CD4-positive, alpha-beta T cell treated with Interleukin-1 beta for 1 hour (primary cell): ENCODE data around the gene RAB3D.
"Not testable (repeated sequence)": the region's sequence is repeated elsewhere in the genome, so short reads cannot be mapped to it uniquely, and the experiment has no call there.

Source experiments
- DNase-seq, 2 donors: peaks; one replicate each; pipeline ENCODE4 v3.0.0-alpha.2; 2020 to 2022

Gene RAB3D, protein sequence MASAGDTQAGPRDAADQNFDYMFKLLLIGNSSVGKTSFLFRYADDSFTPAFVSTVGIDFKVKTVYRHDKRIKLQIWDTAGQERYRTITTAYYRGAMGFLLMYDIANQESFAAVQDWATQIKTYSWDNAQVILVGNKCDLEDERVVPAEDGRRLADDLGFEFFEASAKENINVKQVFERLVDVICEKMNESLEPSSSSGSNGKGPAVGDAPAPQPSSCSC

DNA sequence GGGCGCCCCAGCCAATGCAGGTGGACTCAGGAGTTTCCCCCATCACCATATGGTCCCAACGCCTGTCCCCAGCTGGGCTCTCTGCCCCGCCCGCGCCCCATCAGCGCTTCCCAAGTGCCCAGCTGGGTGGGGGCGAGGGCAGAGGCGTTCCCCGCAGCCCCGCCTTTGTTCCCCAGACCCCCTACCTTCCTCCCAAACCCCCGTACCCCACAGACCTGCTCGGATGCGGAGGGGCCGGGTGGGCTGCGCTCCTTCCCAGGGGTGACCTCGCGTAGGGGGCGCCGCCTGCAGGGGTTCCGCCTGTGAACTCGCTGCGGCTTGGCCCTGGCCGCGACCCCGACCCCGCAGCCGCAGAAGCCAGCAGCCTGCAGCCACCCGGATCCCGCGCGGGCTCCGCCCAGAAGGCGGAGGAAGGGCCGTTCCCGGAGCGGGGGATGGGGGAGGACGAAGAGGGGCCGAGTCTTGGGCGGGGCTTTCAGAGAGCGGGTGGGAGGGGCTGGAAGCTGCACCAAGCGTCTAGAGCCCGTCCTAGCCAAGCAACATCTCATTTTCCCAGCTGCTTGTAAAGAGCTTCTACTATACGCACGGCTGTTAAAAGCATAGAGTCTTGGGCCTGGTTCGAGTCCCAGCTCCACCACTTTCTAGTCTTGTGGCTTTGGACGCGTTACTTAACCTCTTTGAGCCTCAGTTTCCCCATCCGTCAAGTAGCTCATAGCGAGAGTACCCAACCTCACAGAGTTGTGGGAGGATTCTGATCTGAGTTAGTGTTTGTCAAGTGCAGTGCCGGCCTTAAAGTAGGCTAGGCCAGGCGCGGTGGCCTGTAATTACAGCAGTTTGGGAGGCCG, at the start of gene RAB3D:
TSS of gene RAB3D (minus strand) at position 404 of the 845 bp plus-strand sequence. CDS start 2,258 bp downstream, outside the sequence.
- DNase-seq: peak; percentile 83 to 84

DNA sequence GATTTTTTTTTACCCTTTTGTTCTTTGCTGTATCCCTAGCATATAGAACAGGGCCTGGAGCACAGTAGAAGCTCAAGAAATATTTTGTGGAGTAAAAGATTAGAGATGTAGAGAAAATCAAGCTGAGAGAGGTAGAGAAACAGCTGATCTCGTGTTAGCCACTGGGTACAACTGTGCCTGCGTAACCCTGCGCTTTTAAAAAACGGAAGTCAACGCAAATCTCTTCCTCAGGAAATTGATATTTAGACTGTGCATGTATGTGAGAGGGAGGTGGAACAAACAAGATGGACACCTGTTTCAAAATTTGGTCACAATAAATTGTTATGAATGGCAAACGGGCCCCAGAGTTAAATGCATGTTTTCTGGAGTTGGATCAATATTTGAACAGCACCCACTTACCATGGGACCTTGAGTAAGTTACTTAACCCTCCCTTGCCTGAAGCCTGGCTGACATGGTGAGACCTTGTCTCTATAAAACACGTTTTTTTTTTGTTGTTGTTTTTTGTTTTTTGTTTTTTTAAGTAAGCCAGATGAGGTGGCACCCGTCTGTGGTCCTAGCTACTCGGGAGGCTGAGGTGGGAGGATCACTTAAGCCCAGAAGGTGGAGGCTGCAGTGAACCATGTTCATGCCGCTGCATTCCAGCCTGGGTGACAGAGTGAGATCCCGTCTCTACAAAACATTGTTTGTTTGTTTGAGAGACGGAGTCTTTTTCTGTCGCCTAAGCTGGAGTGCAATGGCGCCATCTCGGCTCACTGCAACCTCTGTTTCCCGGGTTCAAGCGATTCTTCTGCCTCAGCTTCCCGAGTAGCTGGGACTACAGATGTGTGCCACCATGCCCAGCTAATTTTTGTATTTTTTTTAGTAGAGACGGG, 47.9 kb upstream of the RAB3D start:
- peak; percentile 12 to 26 for DNase-seq

DNA sequence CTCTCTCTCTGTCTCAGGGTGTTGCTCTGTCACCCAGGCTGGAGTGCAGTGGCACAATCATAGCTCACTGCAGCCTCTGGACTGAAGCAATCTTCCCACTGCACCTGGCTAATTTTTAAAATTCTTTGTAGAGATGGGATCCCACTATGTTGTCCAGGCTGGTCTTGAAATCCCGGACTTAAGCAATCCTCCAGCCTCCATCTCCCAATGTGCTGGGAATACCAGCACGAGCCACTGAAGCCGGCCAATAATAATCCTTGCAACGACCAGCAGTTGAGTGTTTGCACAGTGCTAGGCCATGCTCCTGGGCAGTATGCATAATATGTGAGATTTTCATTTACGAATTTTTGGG, 45.3 kb upstream of the RAB3D start:
- no peak for DNase-seq

DNA sequence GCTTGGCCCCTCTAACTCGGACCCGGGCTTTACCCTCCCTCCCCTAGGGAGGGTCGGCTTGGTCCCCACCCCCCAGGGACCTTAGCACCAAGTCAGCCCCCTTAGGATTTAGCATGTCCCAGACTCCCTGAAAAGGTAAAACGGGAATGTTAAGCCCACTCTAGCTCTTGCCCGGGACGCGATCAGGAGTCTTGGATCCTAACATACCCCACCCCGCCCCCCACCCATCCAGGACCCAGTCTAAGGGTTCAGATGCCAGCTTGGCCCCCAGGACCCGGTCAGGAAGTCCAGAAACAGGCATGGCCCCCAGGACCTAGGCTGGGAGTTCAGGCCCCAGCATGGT, 44.2 kb upstream of the RAB3D start:
- DNase-seq: no peak

DNA sequence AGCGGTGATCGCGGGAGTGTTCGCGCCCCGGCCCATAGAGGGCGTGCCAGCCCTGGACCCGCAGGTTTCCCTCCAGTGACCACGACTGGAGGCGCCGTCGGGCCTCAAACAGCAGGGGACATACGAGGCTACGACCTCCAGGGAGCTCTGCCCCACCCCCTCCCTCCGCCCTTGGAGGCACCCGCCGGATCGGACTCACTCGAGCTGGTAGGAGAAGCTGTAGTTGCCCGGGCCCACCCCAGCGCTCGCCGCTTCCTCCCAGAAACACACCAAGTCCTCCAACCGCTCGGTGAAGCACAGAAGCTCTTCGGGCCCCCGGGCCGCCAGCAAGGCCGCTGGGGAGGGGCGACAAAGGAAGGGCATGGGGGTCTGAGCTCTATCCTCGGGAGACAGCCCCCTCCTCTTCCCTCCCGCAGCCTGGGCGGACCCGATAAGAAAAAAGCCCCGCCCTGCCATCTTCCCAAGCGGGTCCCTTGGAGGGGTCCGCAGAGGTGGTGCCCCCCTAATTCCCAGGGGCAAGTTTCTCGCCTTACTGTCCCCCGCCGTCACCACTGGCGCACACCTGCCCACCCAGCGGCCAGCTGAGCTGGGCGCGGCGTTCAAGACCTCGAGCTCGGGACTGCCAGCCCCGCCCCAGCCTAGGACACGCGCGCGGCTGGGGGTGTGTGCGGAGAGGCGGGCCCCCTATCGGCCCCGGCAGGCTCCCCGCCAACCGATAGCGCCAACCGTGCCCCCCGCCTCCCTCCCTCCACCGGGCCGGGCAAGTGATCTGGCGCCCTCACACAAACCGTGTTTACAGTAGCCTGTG, 43.6 kb upstream of the RAB3D start:
- DNase-seq: peak; percentile 48 to 66

DNA sequence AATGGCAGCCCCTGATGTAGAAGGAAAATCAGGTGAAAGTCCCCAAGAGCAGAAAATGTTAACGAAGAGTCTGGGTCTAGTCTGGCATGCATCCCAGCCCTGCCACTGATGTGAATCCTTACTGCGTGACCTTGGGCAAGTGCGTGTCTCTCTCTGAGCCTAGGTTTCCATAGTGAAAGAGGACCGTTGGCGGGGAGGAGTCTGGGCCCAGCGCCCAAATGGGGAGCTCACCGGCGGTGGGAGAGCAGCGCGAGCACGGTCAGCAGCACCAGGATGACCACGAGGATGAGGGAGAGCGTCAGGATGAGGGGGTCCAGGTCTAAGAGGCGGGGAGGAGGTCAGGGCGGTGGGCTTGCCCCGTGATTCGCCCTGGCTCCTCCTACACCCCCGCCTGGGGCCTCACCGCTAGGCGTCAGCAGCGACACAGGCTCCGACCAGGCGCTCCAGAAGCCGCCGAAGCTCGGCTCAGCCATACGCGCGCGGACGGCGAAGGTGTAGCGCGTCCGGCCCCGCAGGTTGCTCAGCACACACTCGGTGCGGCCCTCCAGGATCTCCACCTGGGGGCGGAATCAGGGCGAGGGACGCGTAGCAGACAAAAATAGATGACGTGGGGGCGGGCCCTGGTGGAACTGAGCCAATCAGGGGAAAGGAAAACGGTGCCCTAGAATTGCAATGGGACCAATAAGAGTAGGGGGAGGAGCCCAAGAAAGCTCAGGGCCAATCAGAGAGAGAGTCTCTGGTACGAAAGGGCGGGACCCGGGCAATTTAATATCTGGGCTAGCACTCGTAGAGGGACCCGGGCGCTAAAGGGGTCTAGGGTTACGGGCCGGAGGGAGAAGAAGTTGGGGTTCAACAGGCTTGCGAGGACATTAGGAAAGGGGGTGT, 41.4 kb upstream of the RAB3D start:
- peak; percentile 99 for DNase-seq

DNA sequence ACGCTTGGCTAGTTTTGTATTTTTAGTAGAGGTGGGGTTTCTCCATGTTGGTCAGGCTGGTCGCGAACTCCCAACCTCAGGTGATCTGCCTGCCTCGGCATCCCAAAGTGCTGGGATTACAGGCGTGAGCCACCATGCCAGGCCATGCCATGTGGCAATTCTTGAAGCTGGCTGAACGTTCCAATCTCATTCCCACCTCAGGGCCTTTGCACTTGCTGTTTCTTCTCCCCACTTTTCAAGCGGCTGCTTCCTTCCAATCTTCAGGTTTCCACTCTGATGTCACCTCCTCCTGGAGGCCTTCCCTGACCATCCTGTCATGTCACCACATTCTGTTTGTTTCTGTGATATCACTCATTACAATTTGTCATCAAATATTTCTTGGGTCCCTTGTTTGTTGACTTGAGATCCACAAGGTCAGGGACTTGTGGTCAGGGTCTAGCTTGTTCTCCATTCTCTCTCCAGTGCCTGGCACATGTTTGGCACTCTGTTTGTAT, 40.4 kb upstream of the RAB3D start:
- no peak for DNase-seq

DNA sequence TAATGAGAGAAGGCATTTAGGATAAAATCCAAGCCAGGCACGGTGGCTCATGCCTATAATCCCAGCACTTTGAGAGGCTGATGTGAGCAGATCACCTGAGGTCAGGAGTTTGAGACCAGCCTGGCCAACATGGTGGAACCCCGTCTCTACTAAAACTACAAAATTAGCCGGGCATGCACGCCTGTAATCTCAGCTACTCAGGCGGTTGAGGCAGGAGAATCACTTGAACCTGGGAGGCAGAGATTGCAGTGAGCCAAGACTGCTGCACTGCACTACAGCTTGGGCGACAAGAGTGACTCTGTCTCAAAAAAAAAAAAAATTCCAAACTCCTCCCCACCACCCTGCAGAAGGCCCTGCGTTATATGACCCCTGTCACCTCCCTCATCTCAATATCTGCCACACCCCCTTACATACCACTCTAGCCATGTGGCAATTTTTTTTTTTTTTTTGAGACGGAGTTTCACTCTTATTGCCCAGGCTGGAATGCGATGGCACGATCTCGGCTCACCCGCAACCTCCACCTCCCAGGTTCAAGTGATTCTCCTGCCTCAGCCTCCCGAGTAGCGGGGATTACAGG, 39.9 kb upstream of the RAB3D start:
- DNase-seq: not testable (repeated sequence)

DNA sequence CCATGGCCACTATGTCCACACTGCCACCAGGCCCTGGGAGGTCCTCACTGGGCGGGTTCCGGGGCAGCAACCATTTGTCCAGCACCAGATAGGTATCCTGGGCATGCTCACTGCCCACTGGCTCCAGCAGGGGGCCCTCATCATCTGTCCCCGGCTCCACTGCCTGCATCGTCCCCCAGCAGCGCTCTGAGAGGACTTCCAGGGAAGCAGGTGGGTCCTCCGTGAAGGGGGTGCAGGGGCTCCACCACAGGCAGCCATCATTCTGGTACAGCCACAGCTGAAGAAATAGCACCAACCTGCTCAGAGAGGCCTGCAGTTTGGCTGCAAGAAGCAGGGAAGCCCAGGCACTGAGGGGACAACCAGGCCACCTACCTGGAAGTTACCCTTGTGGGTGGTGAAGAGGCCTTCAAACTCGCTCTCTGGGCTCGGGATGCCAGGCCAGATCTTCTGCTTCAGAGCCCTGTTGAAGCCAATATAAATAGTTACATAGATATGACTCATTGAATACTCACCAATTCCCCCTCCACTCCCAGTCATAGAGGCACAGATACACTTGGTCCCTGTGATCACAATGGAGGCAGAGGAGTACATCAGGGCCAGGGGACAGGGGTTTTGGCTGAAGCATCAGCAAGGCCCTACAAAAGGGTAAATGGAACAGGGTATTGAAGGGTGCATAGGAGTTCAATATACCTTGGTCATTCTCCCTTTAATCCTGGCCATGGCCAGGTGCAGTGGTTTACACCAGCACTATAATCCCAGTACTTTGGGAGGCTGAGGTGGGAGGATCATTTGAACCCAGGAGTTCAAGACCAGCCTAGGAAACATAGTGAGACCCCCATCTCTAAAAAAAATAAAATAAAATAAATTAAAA, 39.1 kb upstream of the RAB3D start:
- DNase-seq: peak in 1 of 2 donors; percentile 29

DNA sequence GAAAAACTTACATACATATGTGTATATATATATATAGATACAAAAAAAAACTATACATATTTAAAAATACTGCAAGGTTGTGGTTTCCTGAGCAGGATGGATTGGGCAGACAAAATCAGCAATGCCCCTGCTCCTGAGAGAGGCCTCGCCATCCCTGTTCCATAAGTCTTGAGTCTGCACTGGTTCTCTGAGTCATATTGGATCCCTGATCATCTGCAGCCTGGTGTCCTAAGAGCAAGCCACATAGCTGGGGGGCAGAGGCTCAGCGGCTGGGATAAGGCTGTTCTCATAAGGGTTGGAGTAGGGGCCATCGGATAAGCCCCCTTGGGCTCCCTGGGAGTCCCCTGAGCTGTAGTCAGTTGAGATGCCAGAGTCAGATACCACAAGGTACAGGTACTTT, 38.3 kb upstream of the RAB3D start:
- DNase-seq: no peak

DNA sequence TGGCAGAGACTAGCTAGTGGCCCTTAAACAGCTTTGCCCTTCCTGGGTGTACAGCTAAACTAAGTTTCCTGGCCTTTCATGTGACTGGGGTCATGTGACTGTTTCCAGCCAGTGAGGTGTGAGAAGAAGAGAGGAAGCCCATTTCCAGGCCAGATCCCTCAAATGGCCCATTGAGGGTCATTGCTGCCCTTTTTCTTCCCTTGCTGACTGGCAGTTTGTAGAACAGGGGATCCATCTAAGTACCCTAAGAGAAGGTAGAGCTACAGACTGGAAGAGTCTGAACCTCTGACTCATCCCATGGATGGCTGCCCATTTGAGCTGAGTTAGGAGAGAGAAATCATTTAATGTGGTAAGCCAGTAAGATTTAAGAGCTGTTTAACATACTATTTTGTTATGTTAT, 37.8 kb upstream of the RAB3D start:
- DNase-seq: no peak

DNA sequence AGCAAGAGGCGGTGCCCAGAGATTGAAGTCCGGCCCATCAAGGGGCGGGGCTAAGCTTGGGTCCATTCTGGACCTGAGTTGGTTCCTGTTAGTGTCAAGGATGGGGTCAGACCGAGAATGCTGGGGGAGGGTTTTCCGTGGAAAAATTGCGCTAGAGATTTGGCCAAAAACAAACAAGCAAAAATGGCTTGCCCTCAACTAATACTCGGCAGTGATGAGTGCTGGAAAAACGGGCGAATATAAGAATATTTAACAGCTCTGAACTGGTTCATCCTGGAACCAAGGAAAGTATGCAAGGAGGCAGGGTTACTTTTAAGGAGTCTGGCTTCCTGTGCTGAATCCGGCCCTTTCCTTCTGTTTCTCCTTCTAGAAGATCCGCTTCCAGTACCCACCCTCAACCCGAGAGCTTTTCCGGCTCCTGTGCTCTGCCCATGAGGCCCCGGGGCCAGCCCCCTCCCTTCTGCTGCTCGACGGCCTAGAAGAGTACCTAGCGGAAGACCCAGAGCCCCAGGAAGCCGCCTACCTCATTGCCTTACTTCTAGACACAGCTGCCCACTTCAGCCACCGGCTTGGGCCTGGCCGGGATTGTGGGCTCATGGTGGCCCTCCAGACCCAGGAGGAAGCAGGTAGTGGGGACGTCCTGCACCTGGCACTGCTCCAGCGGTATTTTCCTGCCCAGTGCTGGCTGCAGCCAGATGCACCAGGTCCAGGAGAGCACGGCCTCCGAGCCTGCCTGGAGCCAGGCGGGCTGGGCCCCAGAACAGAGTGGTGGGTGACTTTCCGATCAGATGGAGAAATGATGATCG, 35.9 kb upstream of the RAB3D start:
- peak; percentile 77 to 79 for DNase-seq

DNA sequence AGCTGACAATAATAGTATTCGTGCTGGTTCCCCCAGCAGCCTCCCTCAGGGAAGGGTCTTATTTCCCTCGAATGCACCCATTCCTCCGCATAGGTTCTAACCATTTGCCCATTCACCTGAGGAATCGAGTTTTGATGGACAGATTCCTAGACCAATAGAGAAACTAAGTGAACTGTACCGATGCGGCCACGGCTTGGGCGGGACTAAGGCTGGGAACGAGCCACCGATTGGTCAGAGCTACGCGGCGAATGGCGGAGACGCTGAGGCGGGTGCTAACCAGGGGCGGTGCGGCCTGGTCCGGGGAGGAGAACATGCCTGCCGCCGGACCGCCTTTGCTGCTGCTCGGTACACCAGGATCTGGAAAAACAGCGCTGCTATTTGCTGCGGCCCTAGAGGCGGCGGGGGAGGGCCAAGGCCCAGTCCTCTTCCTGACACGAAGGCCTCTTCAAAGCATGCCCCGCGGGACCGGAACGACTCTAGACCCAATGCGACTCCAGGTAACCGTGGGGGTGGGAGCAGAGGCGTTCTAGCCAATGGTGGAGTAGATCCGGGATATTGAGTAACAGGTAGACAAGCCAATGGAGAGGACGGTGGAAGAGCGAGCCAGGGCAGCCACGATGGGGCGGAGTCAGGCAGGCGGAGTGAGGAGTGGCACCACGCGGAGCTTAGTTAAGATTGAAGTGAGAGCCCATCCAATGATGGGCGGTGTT, 35.1 kb upstream of the RAB3D start, which contains the start of gene SWSAP1:
TSS of gene SWSAP1 (plus strand) at position 234 of the 710 bp plus-strand sequence. CDS start at position 249, 15 bp downstream.
- DNase-seq: peak; percentile 99

DNA sequence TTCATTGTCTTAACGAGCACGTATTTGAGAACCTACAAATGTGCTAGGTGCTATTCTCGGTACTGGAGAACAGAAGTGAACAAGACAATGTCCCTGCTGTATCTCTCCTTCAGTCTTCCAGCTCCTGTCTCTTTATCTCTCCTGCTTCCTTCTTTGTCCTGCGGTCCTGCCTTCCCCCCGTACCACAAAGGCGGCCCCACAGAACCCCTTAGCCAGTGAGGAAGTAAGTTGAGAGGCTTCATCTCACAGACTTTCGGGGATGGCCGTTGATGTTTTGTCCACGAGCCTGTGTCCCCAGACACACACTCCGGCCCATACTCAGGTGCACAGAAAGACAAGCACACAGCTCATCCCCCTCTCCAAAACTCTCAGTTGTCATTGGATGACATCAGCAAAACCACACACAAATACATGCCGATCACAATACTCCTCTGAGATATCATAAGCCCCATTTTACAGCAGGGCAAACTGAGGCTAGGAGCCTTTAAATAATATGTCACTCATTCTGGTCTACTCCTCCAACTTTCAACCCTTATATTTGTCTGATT, 34.5 kb upstream of the RAB3D start:
- DNase-seq: no peak

DNA sequence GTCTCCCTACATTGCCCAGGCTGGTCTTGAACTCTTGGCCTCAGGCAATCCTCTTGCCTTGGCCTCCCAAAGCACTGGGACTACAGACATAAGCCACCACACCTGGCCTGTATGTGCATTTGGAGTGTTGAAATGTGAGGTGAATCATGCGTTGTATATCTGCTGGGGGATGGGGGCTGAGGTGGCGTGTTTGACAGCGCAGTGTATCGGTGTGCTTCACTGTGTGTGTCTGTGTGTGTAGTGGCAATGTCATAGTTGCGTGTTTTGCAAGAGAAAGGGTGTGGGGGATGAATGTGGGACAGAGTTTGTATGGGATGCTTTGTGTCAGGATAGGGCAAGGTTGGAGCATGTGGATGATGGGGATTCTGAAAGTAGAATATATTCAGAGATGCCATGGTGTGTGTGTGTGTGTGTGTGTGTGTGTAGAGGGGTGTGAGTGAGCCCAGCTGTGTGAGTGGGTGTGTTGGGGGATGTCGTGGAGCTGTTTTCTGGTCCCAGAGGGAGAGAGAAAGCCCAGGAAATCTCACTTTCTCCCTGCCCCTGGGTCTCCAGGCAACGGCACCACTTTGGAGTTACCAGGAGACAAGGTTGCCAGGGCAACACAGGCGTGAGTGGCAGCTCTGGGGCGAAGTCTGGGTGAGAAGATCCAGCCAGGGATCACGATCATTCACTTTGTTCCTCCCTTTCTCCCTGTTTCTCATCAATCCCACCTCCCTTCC, 33.9 kb upstream of the RAB3D start:
- DNase-seq: no peak

DNA sequence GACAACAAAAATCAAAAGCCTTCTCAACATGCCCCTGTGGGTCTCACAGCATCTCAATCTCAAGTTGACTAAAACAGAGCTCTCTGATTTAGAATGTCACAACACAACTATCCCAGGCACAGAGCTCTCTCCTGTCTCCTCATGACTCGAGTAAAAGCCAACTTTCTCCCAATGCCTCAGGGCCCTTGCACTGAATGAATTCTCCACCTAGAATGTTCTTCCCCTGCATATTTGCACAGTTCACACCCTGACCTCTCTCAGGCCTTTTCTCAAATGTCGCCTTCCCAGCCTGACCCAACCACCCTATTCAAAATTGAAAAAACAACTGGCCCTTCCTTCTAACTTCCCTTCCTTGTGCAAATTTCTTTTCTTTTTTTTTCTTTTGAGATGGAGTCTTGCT, 31.3 kb upstream of the RAB3D start:
- no peak for DNase-seq

DNA sequence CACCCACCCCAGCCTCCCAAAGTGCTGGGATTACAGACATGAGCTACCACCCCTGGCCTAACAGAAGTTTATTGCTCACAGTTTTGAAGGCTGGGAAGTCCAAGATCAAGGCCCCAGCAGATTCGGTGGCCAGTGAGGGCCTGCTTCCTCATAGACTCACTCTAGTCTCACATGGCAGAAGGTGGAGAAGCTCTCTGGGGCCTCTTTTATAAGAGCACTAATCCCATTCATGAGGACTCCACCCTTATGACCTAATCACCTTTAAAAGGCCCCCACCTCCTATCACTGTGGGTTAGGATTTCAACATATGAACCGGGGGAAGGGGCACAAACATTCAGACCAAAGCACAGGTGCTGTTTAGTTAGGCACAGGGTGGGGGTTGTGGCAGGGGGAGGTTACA, 28.1 kb upstream of the RAB3D start:
- no peak for DNase-seq
